ENCODE data around the gene MAGEB18.

MAGEB18 gene

GRCh38 chrX:26138274-26138673 lies at the start of gene MAGEB18:
MAGEB18 (plus strand) TSS chrX:26138343; CDS start chrX:26138986, 643 bp downstream.
- Histone ChIP-seq H3K27ac (ENCODE audit: low read length) (no peak within 1 kb of the TSS), H3K79me2 (ENCODE audit: low read length) (no peaks in the 10 kb centered on the region), H2AFZ (ENCODE audit: low read depth, low read length) (no peak within 1 kb of the TSS), H3K4me1 (ENCODE audit: low read length) (no peaks in the 10 kb centered on the region), H3K9ac (ENCODE audit: low read length) (no peak within 1 kb of the TSS), H3K27me3 (ENCODE audit: low read depth, low read length) (no peaks in the 10 kb centered on the region), H3K4me2 (ENCODE audit: low read length) (no peak within 1 kb of the TSS), H3K9me3 (ENCODE audit: insufficient read depth, low read length) (no peaks in the 10 kb centered on the region), H4K20me1 (ENCODE audit: insufficient read depth, low read length) (no peaks in the 10 kb centered on the region), H3K36me3 (replicated peaks; ENCODE audit: low read depth, low read length) (no peaks in the 10 kb centered on the region), H3K4me3 (ENCODE audit: low read length) (no peak within 1 kb of the TSS)
- TF ChIP-seq, protein P1, sequence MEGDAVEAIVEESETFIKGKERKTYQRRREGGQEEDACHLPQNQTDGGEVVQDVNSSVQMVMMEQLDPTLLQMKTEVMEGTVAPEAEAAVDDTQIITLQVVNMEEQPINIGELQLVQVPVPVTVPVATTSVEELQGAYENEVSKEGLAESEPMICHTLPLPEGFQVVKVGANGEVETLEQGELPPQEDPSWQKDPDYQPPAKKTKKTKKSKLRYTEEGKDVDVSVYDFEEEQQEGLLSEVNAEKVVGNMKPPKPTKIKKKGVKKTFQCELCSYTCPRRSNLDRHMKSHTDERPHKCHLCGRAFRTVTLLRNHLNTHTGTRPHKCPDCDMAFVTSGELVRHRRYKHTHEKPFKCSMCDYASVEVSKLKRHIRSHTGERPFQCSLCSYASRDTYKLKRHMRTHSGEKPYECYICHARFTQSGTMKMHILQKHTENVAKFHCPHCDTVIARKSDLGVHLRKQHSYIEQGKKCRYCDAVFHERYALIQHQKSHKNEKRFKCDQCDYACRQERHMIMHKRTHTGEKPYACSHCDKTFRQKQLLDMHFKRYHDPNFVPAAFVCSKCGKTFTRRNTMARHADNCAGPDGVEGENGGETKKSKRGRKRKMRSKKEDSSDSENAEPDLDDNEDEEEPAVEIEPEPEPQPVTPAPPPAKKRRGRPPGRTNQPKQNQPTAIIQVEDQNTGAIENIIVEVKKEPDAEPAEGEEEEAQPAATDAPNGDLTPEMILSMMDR (IDR thresholded peaks at IDR 0.05; ENCODE audit: low read depth, low read length) = no peak
- TF ChIP-seq EZH2phosphoT487 (IDR thresholded peaks at IDR 0.05; ENCODE audit: low read depth) = no peak

DNA sequence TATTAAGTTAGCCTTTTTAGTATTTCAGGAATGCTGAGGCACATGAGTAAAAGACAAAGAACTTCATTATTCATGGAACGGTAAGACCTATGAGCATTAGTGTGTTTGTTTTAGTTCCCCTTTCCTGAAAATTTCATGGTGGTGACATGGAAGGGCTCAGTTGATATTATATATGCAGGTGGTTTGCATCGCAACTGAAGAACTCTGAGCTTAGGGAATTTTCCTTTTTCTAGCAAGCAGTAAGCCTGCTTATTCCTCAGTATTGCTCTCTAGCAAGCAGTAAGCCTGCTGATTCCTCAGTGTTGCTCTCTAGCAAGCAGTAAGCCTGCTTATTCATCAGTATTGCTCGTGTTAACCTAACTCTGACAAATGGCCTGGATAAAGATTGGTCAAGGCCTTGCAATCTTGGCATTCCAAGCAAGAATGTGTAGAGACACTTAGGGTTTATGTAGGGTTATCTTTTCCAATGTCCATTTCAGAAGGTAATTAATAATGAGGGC lies 37.7 kb upstream of the MAGEB18 start:
- Histone ChIP-seq H3K9ac (ENCODE audit: low read length) (no peak overlapping the region), H3K27me3 (ENCODE audit: low read depth, low read length) (no peaks in the 10 kb centered on the region), H3K4me1 (ENCODE audit: low read length) (no peaks in the 10 kb centered on the region), H3K36me3 (replicated peaks; ENCODE audit: low read depth, low read length) (no peaks in the 10 kb centered on the region), H3K4me3 (ENCODE audit: low read length) (no peak overlapping the region), H4K20me1 (ENCODE audit: insufficient read depth, low read length) (no peaks in the 10 kb centered on the region), H3K4me2 (ENCODE audit: low read length) (no peak overlapping the region), H3K9me3 (ENCODE audit: insufficient read depth, low read length) (no peaks in the 10 kb centered on the region), H3K79me2 (ENCODE audit: low read length) (no peaks in the 10 kb centered on the region), H2AFZ (ENCODE audit: low read depth, low read length) (no peak overlapping the region), H3K27ac (ENCODE audit: low read length) (no peak overlapping the region)
- TF ChIP-seq EZH2phosphoT487 (IDR thresholded peaks at IDR 0.05; ENCODE audit: low read depth) = no peak
- TF ChIP-seq, protein P1 (IDR thresholded peaks at IDR 0.05; ENCODE audit: low read depth, low read length) = no peak

GRCh38 chrX:26109142-26109541 lies 29.0 kb upstream of the MAGEB18 start:
- no peaks in the 10 kb centered on the region for H3K79me2 ChIP-seq (ENCODE audit: low read length)
- no peak overlapping the region for H3K9ac ChIP-seq (ENCODE audit: low read length)
- H3K36me3 ChIP-seq (replicated peaks; ENCODE audit: low read depth, low read length) = no peaks in the 10 kb centered on the region
- no peaks in the 10 kb centered on the region for H3K9me3 ChIP-seq (ENCODE audit: insufficient read depth, low read length)
- TF ChIP-seq, protein P1 (IDR thresholded peaks at IDR 0.05; ENCODE audit: low read depth, low read length) = no peak
- no peak for TF ChIP-seq EZH2phosphoT487 (IDR thresholded peaks at IDR 0.05; ENCODE audit: low read depth)
- H3K4me2 ChIP-seq (ENCODE audit: low read length) = no peak overlapping the region
- H3K27ac ChIP-seq (ENCODE audit: low read length) = no peak overlapping the region
- no peaks in the 10 kb centered on the region for H3K4me1 ChIP-seq (ENCODE audit: low read length)
- H3K27me3 ChIP-seq (ENCODE audit: low read depth, low read length) = no peaks in the 10 kb centered on the region
- H2AFZ ChIP-seq (ENCODE audit: low read depth, low read length) = no peak overlapping the region
- H4K20me1 ChIP-seq (ENCODE audit: insufficient read depth, low read length) = no peaks in the 10 kb centered on the region
- H3K4me3 ChIP-seq (ENCODE audit: low read length) = no peak overlapping the region

- no peak overlapping the region for H3K9ac ChIP-seq (ENCODE audit: low read length)
- no peak overlapping the region for H3K27ac ChIP-seq (ENCODE audit: low read length)
- H3K9me3 ChIP-seq (ENCODE audit: insufficient read depth, low read length) = no peaks in the 10 kb centered on the region
- no peak overlapping the region for H2AFZ ChIP-seq (ENCODE audit: low read depth, low read length)
- H3K27me3 ChIP-seq (ENCODE audit: low read depth, low read length) = no peaks in the 10 kb centered on the region
- no peak overlapping the region for H3K4me3 ChIP-seq (ENCODE audit: low read length)
- no peaks in the 10 kb centered on the region for H3K36me3 ChIP-seq (replicated peaks; ENCODE audit: low read depth, low read length)
- no peaks in the 10 kb centered on the region for H4K20me1 ChIP-seq (ENCODE audit: insufficient read depth, low read length)
- no peaks in the 10 kb centered on the region for H3K79me2 ChIP-seq (ENCODE audit: low read length)
- no peak overlapping the region for H3K4me2 ChIP-seq (ENCODE audit: low read length)
- TF ChIP-seq, protein P1 (IDR thresholded peaks at IDR 0.05; ENCODE audit: low read depth, low read length) = no peak
- no peak for TF ChIP-seq EZH2phosphoT487 (IDR thresholded peaks at IDR 0.05; ENCODE audit: low read depth)
- H3K4me1 ChIP-seq (ENCODE audit: low read length) = no peaks in the 10 kb centered on the region
Measured at GRCh38 chrX:26146024-26146423, 7.9 kb downstream of the MAGEB18 start.

All from OCI-LY3 (cell line).